Measurements from ENCODE around the gene BCL3.

BCL3 gene

DNA sequence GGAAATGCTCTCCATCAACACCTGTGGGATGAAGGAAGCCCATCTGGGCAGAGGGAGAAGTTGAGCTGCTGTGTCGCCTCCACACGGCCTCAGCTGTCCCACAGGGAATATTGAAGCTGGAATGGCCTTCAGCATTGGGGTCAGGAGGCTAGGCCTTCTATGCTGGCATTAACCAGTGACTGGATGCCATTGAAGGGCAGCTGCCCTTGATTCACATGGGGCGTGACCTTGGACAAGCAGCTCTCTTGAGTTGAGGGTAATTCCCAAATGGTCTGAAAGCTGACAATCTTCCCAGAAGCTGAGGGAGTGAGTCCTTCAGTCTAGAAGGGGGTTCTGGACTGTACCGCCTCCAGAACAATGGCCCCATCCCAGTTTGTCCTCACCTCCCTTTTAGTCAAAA lies 6.7 kb downstream of the BCL3 start:
- no peak overlapping the region for H3K4me3 ChIP-seq (ENCODE audit: low read depth, low read length, poor library complexity, severe bottlenecking)

GRCh38 chr19:44756089-44756562 lies 7.6 kb downstream of the BCL3 start:
- no peaks in the 10 kb centered on the region for H3K27me3 ChIP-seq (ENCODE audit: insufficient read depth, low read length)
- no peak for TF ChIP-seq EZH2 (IDR thresholded peaks at IDR 0.05; ENCODE audit: borderline replicate concordance, low read length)
- TF ChIP-seq, protein P1, sequence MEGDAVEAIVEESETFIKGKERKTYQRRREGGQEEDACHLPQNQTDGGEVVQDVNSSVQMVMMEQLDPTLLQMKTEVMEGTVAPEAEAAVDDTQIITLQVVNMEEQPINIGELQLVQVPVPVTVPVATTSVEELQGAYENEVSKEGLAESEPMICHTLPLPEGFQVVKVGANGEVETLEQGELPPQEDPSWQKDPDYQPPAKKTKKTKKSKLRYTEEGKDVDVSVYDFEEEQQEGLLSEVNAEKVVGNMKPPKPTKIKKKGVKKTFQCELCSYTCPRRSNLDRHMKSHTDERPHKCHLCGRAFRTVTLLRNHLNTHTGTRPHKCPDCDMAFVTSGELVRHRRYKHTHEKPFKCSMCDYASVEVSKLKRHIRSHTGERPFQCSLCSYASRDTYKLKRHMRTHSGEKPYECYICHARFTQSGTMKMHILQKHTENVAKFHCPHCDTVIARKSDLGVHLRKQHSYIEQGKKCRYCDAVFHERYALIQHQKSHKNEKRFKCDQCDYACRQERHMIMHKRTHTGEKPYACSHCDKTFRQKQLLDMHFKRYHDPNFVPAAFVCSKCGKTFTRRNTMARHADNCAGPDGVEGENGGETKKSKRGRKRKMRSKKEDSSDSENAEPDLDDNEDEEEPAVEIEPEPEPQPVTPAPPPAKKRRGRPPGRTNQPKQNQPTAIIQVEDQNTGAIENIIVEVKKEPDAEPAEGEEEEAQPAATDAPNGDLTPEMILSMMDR (IDR thresholded peaks at IDR 0.05; ENCODE audit: low read length) = no peak
- peaks cover 12% of the 10 kb centered on the region for H3F3A ChIP-seq (ENCODE audit: insufficient read depth, low read length)
- H3K4me2 ChIP-seq (ENCODE audit: low read length) = no peak overlapping the region
- H3K4me1 ChIP-seq (ENCODE audit: insufficient read depth, low read length, severe bottlenecking) = peaks cover 35% of the 10 kb centered on the region
- H3K36me3 ChIP-seq (ENCODE audit: insufficient read depth, low read length) = peaks cover 34% of the 10 kb centered on the region
- H4K20me1 ChIP-seq (ENCODE audit: insufficient read depth, low read length) = no peaks in the 10 kb centered on the region
- no peak overlapping the region for H3K4me3 ChIP-seq (ENCODE audit: low read depth, low read length, poor library complexity, severe bottlenecking)
- H3K9me3 ChIP-seq (ENCODE audit: low read length) = no peaks in the 10 kb centered on the region
- H3K79me2 ChIP-seq (ENCODE audit: insufficient read depth, low read length) = no peaks in the 10 kb centered on the region
- H3K27ac ChIP-seq (ENCODE audit: low read depth, low read length, poor library complexity, severe bottlenecking) = no peak overlapping the region
- H3K9ac ChIP-seq (ENCODE audit: low read length) = no peak overlapping the region
- H3K9me2 ChIP-seq (ENCODE audit: low read depth, low read length) = no peaks in the 10 kb centered on the region
- no peak overlapping the region for H2AFZ ChIP-seq (ENCODE audit: low read length)

More for the DNA sequence above, 6.7 kb downstream of the BCL3 start:
- H4K20me1 ChIP-seq (ENCODE audit: insufficient read depth, low read length) = no peaks in the 10 kb centered on the region
- H2AFZ ChIP-seq (ENCODE audit: low read length) = no peak overlapping the region
- H3K27me3 ChIP-seq (ENCODE audit: insufficient read depth, low read length) = no peaks in the 10 kb centered on the region
- TF ChIP-seq EZH2 (IDR thresholded peaks at IDR 0.05; ENCODE audit: borderline replicate concordance, low read length) = no peak
- TF ChIP-seq, protein P1 (IDR thresholded peaks at IDR 0.05; ENCODE audit: low read length) = no peak
- peaks cover 45% of the 10 kb centered on the region for H3K4me1 ChIP-seq (ENCODE audit: insufficient read depth, low read length, severe bottlenecking)
- no peak overlapping the region; the same call in 1 of the 2 replicates for H3K9ac ChIP-seq (ENCODE audit: low read length)
- peaks cover 35% of the 10 kb centered on the region for H3K36me3 ChIP-seq (ENCODE audit: insufficient read depth, low read length)
- H3K27ac ChIP-seq (ENCODE audit: low read depth, low read length, poor library complexity, severe bottlenecking) = peak overlapping the region; percentile 95
- no peaks in the 10 kb centered on the region for H3K9me3 ChIP-seq (ENCODE audit: low read length)
- H3F3A ChIP-seq (ENCODE audit: insufficient read depth, low read length) = peaks cover 12% of the 10 kb centered on the region
- H3K79me2 ChIP-seq (ENCODE audit: insufficient read depth, low read length) = no peaks in the 10 kb centered on the region
- no peaks in the 10 kb centered on the region for H3K9me2 ChIP-seq (ENCODE audit: low read depth, low read length)
- H3K4me2 ChIP-seq (ENCODE audit: low read length) = no peak overlapping the region

- peaks cover 25% of the 10 kb centered on the region for H3K4me1 ChIP-seq (ENCODE audit: insufficient read depth, low read length, severe bottlenecking)
These were observed 8.7 kb downstream of the BCL3 start for GRCh38 chr19:44757057-44757734.

More at GRCh38 chr19:44757057-44757734, 8.7 kb downstream of the BCL3 start:
- peaks cover 30% of the 10 kb centered on the region for H3K36me3 ChIP-seq (ENCODE audit: insufficient read depth, low read length)
- no peaks in the 10 kb centered on the region for H4K20me1 ChIP-seq (ENCODE audit: insufficient read depth, low read length)
- H2AFZ ChIP-seq (ENCODE audit: low read length) = no peak overlapping the region
- no peak overlapping the region for H3K4me2 ChIP-seq (ENCODE audit: low read length)
- H3F3A ChIP-seq (ENCODE audit: insufficient read depth, low read length) = peaks cover 6% of the 10 kb centered on the region
- no peaks in the 10 kb centered on the region for H3K27me3 ChIP-seq (ENCODE audit: insufficient read depth, low read length)
- H3K9me3 ChIP-seq (ENCODE audit: low read length) = no peaks in the 10 kb centered on the region
- no peak overlapping the region for H3K27ac ChIP-seq (ENCODE audit: low read depth, low read length, poor library complexity, severe bottlenecking)
- H3K4me3 ChIP-seq (ENCODE audit: low read depth, low read length, poor library complexity, severe bottlenecking) = no peak overlapping the region
- H3K9ac ChIP-seq (ENCODE audit: low read length) = no peak overlapping the region
- no peaks in the 10 kb centered on the region for H3K79me2 ChIP-seq (ENCODE audit: insufficient read depth, low read length)
- H3K9me2 ChIP-seq (ENCODE audit: low read depth, low read length) = no peaks in the 10 kb centered on the region
- TF ChIP-seq EZH2 (IDR thresholded peaks at IDR 0.05; ENCODE audit: borderline replicate concordance, low read length) = no peak
- TF ChIP-seq, protein P1 (IDR thresholded peaks at IDR 0.05; ENCODE audit: low read length) = no peak
